GM12801 (cell line): ENCODE results near the gene GSN.

Source experiments
- CTCF ChIP-seq: IDR thresholded peaks from one replicate; pipeline ENCODE4 v1.5.1; 2011; ENCODE audit warnings: control low read depth; ENCODE audit not compliant: insufficient read length; ENCODE audit errors: extremely low read depth

Gene GSN

GRCh38 chr9:121275781-121276658 lies 8.1 kb downstream of the GSN start:
- no peak for TF ChIP-seq CTCF

GRCh38 chr9:121277026-121277425 lies 9.1 kb downstream of the GSN start:
- no peak for TF ChIP-seq CTCF

- TF ChIP-seq CTCF = no peak
Observed at GRCh38 chr9:121277518-121278295, 9.7 kb downstream of the GSN start.

- no peak for TF ChIP-seq CTCF
Observed at GRCh38 chr9:121278477-121279261, 10.7 kb downstream of the GSN start.

- TF ChIP-seq CTCF = no peak
Observed at GRCh38 chr9:121279776-121280388, 11.9 kb downstream of the GSN start.

- no peak for TF ChIP-seq CTCF
Observed at GRCh38 chr9:121280715-121281613, 13.0 kb downstream of the GSN start.
